ENCODE measurements around the gene RDX. TPM values are rescaled to one million over a fixed set of nuclear protein-coding genes. Genes with fewer than 3 reads are reported as not detected.
"Not testable (repeated sequence)": the region's sequence is repeated elsewhere in the genome, so short reads cannot be mapped to it uniquely, and the experiment has no call there.

Gene RDX
- total and polyA plus RNA-seq, 2 of the 4 experiments (the other 2 are of a cell fraction) = 61.1 to 72.4 TPM

DNA sequence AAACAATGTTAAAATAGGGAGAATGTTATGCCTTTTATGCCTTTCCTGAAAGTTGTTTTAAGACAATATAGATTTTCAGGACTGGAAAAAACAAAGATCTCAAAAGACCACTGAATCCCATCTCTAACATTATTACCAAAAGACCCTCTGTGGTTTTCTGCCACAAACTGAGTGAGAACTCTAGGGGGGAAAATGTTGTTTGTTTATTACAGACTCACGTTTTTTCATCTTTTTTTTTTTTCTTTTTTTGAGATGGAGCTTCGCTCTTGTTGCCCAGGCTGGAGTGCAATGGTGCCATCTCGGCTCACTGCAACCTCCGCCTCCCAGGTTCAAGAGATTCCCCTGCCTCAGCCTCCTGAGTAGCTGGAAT, 9.6 kb upstream of the RDX start:
- H3K23ac ChIP-seq (ENCODE audit: low read depth, low read length); H4K91ac ChIP-seq (ENCODE audit: insufficient read depth, low read depth, low read length); H4K5ac ChIP-seq (ENCODE audit: low read depth, low read length); H4K20me1 ChIP-seq (ENCODE audit: insufficient read depth, low read length); H3K18ac ChIP-seq (ENCODE audit: low read depth, low read length); POLR2A ChIA-PET (ENCODE audit: unreplicated experiment); H3K4me1 ChIP-seq (ENCODE audit: control insufficient read depth, insufficient read depth, low read length); H3K27me3 ChIP-seq (ENCODE audit: control insufficient read depth, insufficient read depth, low read length); H3K9me1 ChIP-seq (ENCODE audit: insufficient read depth, low read length); H2BK5ac ChIP-seq (ENCODE audit: low read depth, low read length, poor library complexity, severe bottlenecking); H4K8ac ChIP-seq (ENCODE audit: low read depth in 2 of 2, low read length in 2 of 2); CTCF ChIA-PET; H3K9me3 ChIP-seq (ENCODE audit: control insufficient read depth, insufficient read depth, low read length); H2AK9ac ChIP-seq (replicated peaks; ENCODE audit: low read depth, low read length, poor library complexity); H3K4me3 ChIP-seq (ENCODE audit: insufficient read depth, low read depth, low read length); H3K14ac ChIP-seq (replicated peaks; ENCODE audit: low read depth, low read length); H3K4ac ChIP-seq (ENCODE audit: low read depth, low read length); H3K27ac ChIP-seq (ENCODE audit: insufficient read depth, low read length); DNase-seq; H3K56ac ChIP-seq (ENCODE audit: extremely low read depth, insufficient read depth, low read length); H2BK20ac ChIP-seq (ENCODE audit: low read depth, low read length); H3K4me2 ChIP-seq (ENCODE audit: low read depth, low read length); H3K36me3 ChIP-seq (ENCODE audit: control insufficient read depth, insufficient read depth, low read length); ATAC-seq (ENCODE audit: low read depth); H2BK15ac ChIP-seq (ENCODE audit: low read depth, low read length); H3K79me1 ChIP-seq (ENCODE audit: low read depth in 1 of 2, low read length in 2 of 2); H2AFZ ChIP-seq (replicated peaks; ENCODE audit: low read length, poor library complexity); in situ Hi-C loops (cut with MboI; ENCODE audit: low sequenced_read_pairs); dilution Hi-C loops (cut with HindIII; ENCODE audit: low sequenced_read_pairs, unreplicated experiment); BruUV-seq (replicated peaks); intact Hi-C loops (cut with micrococcal nuclease); H3K9ac ChIP-seq (ENCODE audit: low read depth, low read length); H2AK5ac ChIP-seq (ENCODE audit: low read depth, low read length); H2BK120ac ChIP-seq (ENCODE audit: low read depth, low read length): not testable (repeated sequence)
- no CpG with 5 or more reads among the region's 4 CpGs for WGBS, 2 experiments (ENCODE audit: extremely low coverage in 2 of 2, insufficient read length in 1 of 2)
